Posterior vena cava (tissue), 2 donors: ENCODE results near the gene LCOR. TPM values are rescaled to one million over a fixed set of nuclear protein-coding genes. Genes with fewer than 3 reads are reported as not detected.
A peak's percentile ranks its signal among the peaks of the same experiment; 100 is the strongest.
"Not testable (repeated sequence)": the region's sequence is repeated elsewhere in the genome, so short reads cannot be mapped to it uniquely, and the experiment has no call there.

Experiments used
- DNase-seq: peaks from one replicate; pipeline ENCODE4 v3.0.0-alpha.2; 2020; ENCODE audit warnings: low spot score
- intact Hi-C, 2 donors: fragments of 100-400 bp; cut with DNase I; formaldehyde crosslinking; loops; one replicate each; pipeline versions ENCODE4 v1.14.1 to v1.14.2; 2022 to 2023
- total RNA-seq, 2 donors: library from RNA; stranded (reverse); fragmentation: NEBNext Ultra II Directional; extraction: Animal tissue kit (Norgen Biotek cat#: 25700); gene quantifications; one replicate each; pipeline ENCODE4 v1.2.1, GENCODE V29; 2021
- donor health status: DM: yes; HTN: yes; CAD: no.
- donor health status: DM: yes; HTN: yes; CAD: no.

The LCOR gene
- total RNA-seq, 2 donors from 2014 or later: 20.9 to 36.0 TPM

- DNase-seq: peak; percentile 57
Observed at GRCh38 chr10:97017474-97017903, 185.4 kb downstream of the LCOR start.

GRCh38 chr10:97018251-97019212 lies 186.4 kb downstream of the LCOR start:
- intact Hi-C loops: no loop called here
- peak; percentile 54 for DNase-seq

More at GRCh38 chr10:97017474-97017903, 185.4 kb downstream of the LCOR start:
- intact Hi-C loops: no loop called here

- intact Hi-C loops: no loop called here
- DNase-seq: peak; percentile 66
Observed at GRCh38 chr10:97019213-97019844, 187.2 kb downstream of the LCOR start.

GRCh38 chr10:97020452-97021400 lies 188.6 kb downstream of the LCOR start:
- DNase-seq: peak; percentile 74
- intact Hi-C loops: no loop called here

- no peak for DNase-seq
- intact Hi-C loops: no loop called here
Observed at GRCh38 chr10:97022616-97023015, 190.5 kb downstream of the LCOR start.

GRCh38 chr10:97023401-97024167 lies 191.5 kb downstream of the LCOR start:
- DNase-seq: no peak
- intact Hi-C loops: no loop called here

GRCh38 chr10:97024168-97025073 lies 192.3 kb downstream of the LCOR start:
- intact Hi-C loops: no loop called here
- peak; percentile 66 for DNase-seq

- peak; percentile 62 for DNase-seq
- intact Hi-C loops: no loop called here
Observed at GRCh38 chr10:97025613-97026242, 193.6 kb downstream of the LCOR start.

GRCh38 chr10:97028126-97028831 lies 196.2 kb downstream of the LCOR start:
- intact Hi-C loops: no loop called here
- DNase-seq: no peak

- DNase-seq: no peak
- intact Hi-C loops: no loop called here
Observed at GRCh38 chr10:97028832-97029178, 196.7 kb downstream of the LCOR start.

- intact Hi-C loops: no loop called here
- DNase-seq: no peak
Observed at GRCh38 chr10:97029271-97029670, 197.2 kb downstream of the LCOR start.

- peak; percentile 49 for DNase-seq
- intact Hi-C loops: no loop called here
Observed at GRCh38 chr10:97030894-97031293, 198.8 kb downstream of the LCOR start.

- DNase-seq: peak; percentile 68
- intact Hi-C loops: no loop called here
Observed at GRCh38 chr10:97031459-97031858, 199.4 kb downstream of the LCOR start.

- no peak for DNase-seq
- intact Hi-C loops: no loop called here
Observed at GRCh38 chr10:97032624-97033023, 200.5 kb downstream of the LCOR start.

- intact Hi-C loops, DNase-seq: not testable (repeated sequence)
Observed at GRCh38 chr10:97033841-97034240, 201.7 kb downstream of the LCOR start.

- DNase-seq: no peak
- intact Hi-C loops: no loop called here
Observed at GRCh38 chr10:97034301-97034700, 202.2 kb downstream of the LCOR start.
